Daoy (cell line): Measurements from ENCODE around the gene CTPS1. TPM values are rescaled to one million over a fixed set of nuclear protein-coding genes. Genes with fewer than 3 reads are reported as not detected.

Experiments
- DNase-seq: peaks from one replicate; pipeline ENCODE4 v3.0.0-alpha.2; 2015; ENCODE audit warnings: low read depth
- total RNA-seq: library from RNA; depleted of rRNA; stranded (reverse); fragments of >200 nt; shearing (Covaris generic); gene quantifications from 2 replicates; pipeline ENCODE4 v1.2.3, GENCODE V29; 2014

The CTPS1 gene
- total RNA-seq, 1 experiment from 2014 or later: 60.7 TPM

- DNase-seq: no peak
Measured at GRCh38 chr1:40966417-40966816, 13.1 kb upstream of the CTPS1 start.

GRCh38 chr1:40969445-40969844 lies 10.1 kb upstream of the CTPS1 start:
- no peak for DNase-seq

- DNase-seq: no peak
Measured at GRCh38 chr1:40971966-40972365, 7.5 kb upstream of the CTPS1 start.

GRCh38 chr1:40973912-40974311 lies 5.6 kb upstream of the CTPS1 start:
- no peak for DNase-seq

- no peak for DNase-seq
Measured at GRCh38 chr1:40974945-40975344, 4.6 kb upstream of the CTPS1 start.

GRCh38 chr1:40976952-40977690 lies 2.4 kb upstream of the CTPS1 start:
- DNase-seq: no peak

GRCh38 chr1:40977716-40978115 lies 1.8 kb upstream of the CTPS1 start:
- no peak for DNase-seq

- DNase-seq: no peak
Measured at GRCh38 chr1:40978886-40979240, 633 bp upstream of the CTPS1 start.

GRCh38 chr1:40980068-40980452 lies 564 bp downstream of the CTPS1 start:
- no peak for DNase-seq

GRCh38 chr1:40980453-40981121 lies 1.1 kb downstream of the CTPS1 start:
- DNase-seq: peak; percentile 50

- no peak for DNase-seq
Measured at GRCh38 chr1:40981691-40982448, 2.4 kb downstream of the CTPS1 start.

GRCh38 chr1:40982721-40983120 lies 3.2 kb downstream of the CTPS1 start:
- no peak for DNase-seq

GRCh38 chr1:40983286-40983685 lies 3.8 kb downstream of the CTPS1 start:
- no peak for DNase-seq

GRCh38 chr1:40984066-40984465 lies 4.6 kb downstream of the CTPS1 start:
- no peak for DNase-seq

- no peak for DNase-seq
Measured at GRCh38 chr1:40984531-40984930, 5.0 kb downstream of the CTPS1 start.

- DNase-seq: no peak
Measured at GRCh38 chr1:40985161-40985560, 5.7 kb downstream of the CTPS1 start.

GRCh38 chr1:40985875-40986274 lies 6.4 kb downstream of the CTPS1 start:
- no peak for DNase-seq

- DNase-seq: no peak
Measured at GRCh38 chr1:40986328-40986783, 6.9 kb downstream of the CTPS1 start.

GRCh38 chr1:40986956-40987355 lies 7.5 kb downstream of the CTPS1 start:
- no peak for DNase-seq

GRCh38 chr1:40987439-40988276 lies 8.2 kb downstream of the CTPS1 start:
- DNase-seq: no peak

- DNase-seq: no peak
Measured at GRCh38 chr1:40988280-40988679, 8.8 kb downstream of the CTPS1 start.

- no peak for DNase-seq
Measured at GRCh38 chr1:40989066-40989465, 9.6 kb downstream of the CTPS1 start.
